Adipocyte (in vitro differentiated cells): Measurements from ENCODE around the gene UTP25.
"Not testable (repeated sequence)": the region's sequence is repeated elsewhere in the genome, so short reads cannot be mapped to it uniquely, and the experiment has no call there.

Experiments used
- DNase-seq: peaks from one replicate; pipeline ENCODE4 v3.0.0-alpha.2; 2015; ENCODE audit warnings: low read depth
- H3K27me3 ChIP-seq: replicated peaks from 2 replicates; pipeline ENCODE4 v1.7.0; 2013; ENCODE audit warnings: mild to moderate bottlenecking, low read length, moderate library complexity; ENCODE audit not compliant: control insufficient read depth, insufficient read depth
- H3K36me3 ChIP-seq: 2 replicates; pipeline ENCODE4 v1.7.0; 2013; ENCODE audit warnings: low read length, mild to moderate bottlenecking, moderate library complexity; ENCODE audit not compliant: control insufficient read depth, insufficient read depth, severe bottlenecking
- H3K4me1 ChIP-seq: 2 replicates; pipeline ENCODE4 v1.7.0; 2013; ENCODE audit warnings: mild to moderate bottlenecking, low read length, moderate library complexity; ENCODE audit not compliant: control insufficient read depth, insufficient read depth
- H3K4me3 ChIP-seq: 2 replicates; pipeline ENCODE4 v1.7.0; 2013; ENCODE audit warnings: mild to moderate bottlenecking, low read length, moderate library complexity
- H3K9ac ChIP-seq: 2 replicates; pipeline ENCODE4 v1.7.0; 2013; ENCODE audit warnings: mild to moderate bottlenecking, low read length, moderate library complexity
- H3K9me3 ChIP-seq: 2 replicates; pipeline ENCODE4 v1.7.0; 2013; ENCODE audit warnings: mild to moderate bottlenecking, low read length, moderate library complexity; ENCODE audit not compliant: control insufficient read depth

Gene UTP25

DNA sequence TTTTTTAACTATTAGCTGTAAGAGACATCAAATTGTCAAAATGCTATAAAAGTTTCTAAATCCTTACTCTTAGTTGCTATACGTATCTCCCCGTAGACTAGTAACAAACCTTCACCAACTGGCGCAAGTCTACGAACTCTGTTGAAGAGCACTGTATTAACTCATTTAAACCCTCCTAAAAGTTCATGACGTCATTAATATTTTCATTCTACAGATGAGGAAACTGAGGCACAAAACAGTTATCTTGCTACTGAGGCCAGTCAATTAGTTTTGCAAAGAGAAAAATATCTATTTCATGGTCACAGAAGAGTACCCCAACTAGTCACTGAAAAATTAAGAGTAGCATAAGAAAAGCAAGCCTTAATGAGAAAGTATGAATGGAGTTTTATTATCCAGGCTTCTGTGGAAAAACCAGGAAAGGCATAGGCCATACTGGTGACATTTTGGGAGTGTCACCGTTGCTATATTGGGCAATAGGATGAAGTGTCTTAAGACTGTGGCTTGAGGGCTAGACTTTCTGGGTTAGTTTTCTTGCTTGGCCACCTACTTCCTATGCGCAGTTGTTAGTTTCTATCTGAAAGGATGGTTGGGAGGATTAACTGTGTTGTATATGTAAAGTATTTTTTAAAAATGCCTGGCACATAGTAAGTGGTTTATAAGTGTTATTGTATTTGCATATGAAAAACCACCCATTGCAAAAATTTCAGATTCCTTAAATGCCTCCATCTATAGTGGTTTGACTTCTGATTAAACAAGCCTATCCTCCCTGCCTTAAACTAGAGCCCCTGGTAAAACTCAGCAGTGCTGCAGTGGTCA lies 57.8 kb downstream of the UTP25 start:
- Histone ChIP-seq H3K27me3 (peaks cover 8% of the 10 kb centered on the region), H3K4me1 (peaks cover 34% of the 10 kb centered on the region), H3K4me3 (no peak overlapping the region), H3K9ac (no peak overlapping the region), H3K36me3 (no peaks in the 10 kb centered on the region), H3K9me3 (no peaks in the 10 kb centered on the region)
- no peak for DNase-seq

- no peaks in the 10 kb centered on the region for H3K9me3 ChIP-seq
- H3K4me3 ChIP-seq: no peak overlapping the region
- DNase-seq: no peak
- H3K4me1 ChIP-seq: peaks cover 40% of the 10 kb centered on the region
- H3K9ac ChIP-seq: no peak overlapping the region
- peaks cover 8% of the 10 kb centered on the region for H3K27me3 ChIP-seq
- no peaks in the 10 kb centered on the region for H3K36me3 ChIP-seq
These were observed 58.4 kb downstream of the UTP25 start for GRCh38 chr1:209886219-209886536.

GRCh38 chr1:209888291-209889076 lies 60.7 kb downstream of the UTP25 start:
- H3K9ac ChIP-seq, H3K27me3 ChIP-seq, H3K36me3 ChIP-seq, H3K9me3 ChIP-seq, H3K4me3 ChIP-seq, DNase-seq: not testable (repeated sequence)
- H3K4me1 ChIP-seq: peaks cover 34% of the 10 kb centered on the region

DNA sequence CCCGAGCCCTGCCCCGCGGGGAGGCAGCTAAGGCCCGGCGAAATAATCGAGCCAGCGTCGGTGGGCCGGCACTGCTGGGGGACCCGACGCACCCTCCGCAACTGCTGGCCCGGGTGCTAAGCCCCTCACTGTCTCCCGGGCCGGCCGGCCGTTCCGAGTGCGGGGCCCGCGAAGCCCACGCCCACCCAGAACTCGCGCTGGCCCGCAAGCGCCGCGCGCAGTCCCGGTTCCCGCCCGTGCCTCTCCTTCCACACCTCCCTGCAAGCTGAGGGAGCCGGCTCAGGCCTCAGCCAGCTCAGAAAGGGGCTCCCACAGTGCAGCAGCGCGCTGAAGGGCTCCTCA lies 61.3 kb downstream of the UTP25 start:
- H3K36me3 ChIP-seq: no peaks in the 10 kb centered on the region
- peaks cover 3% of the 10 kb centered on the region for H3K9me3 ChIP-seq
- no peak overlapping the region for H3K9ac ChIP-seq
- no peak overlapping the region for H3K4me3 ChIP-seq
- H3K27me3 ChIP-seq: peaks cover 8% of the 10 kb centered on the region
- peaks cover 28% of the 10 kb centered on the region for H3K4me1 ChIP-seq
- DNase-seq: no peak

- no peaks in the 10 kb centered on the region for H3K36me3 ChIP-seq
- peaks cover 8% of the 10 kb centered on the region for H3K27me3 ChIP-seq
- DNase-seq: no peak
- peaks cover 3% of the 10 kb centered on the region for H3K9me3 ChIP-seq
- H3K4me3 ChIP-seq: no peak overlapping the region
- H3K9ac ChIP-seq: no peak overlapping the region
- H3K4me1 ChIP-seq: peaks cover 11% of the 10 kb centered on the region
These were observed 63.0 kb downstream of the UTP25 start for GRCh38 chr1:209890641-209891330.

GRCh38 chr1:209893751-209894150 lies 66.0 kb downstream of the UTP25 start:
- Histone ChIP-seq H3K4me3 (no peak overlapping the region), H3K27me3 (no peaks in the 10 kb centered on the region), H3K36me3 (no peaks in the 10 kb centered on the region), H3K9me3 (peaks cover 3% of the 10 kb centered on the region), H3K4me1 (peaks cover 12% of the 10 kb centered on the region), H3K9ac (no peak overlapping the region)
- no peak for DNase-seq

- H3K9ac ChIP-seq: no peak overlapping the region
- DNase-seq: peak; percentile 46
- H3K4me3 ChIP-seq: no peak overlapping the region
- H3K27me3 ChIP-seq: no peaks in the 10 kb centered on the region
- no peaks in the 10 kb centered on the region for H3K36me3 ChIP-seq
- H3K4me1 ChIP-seq: peaks cover 10% of the 10 kb centered on the region
- H3K9me3 ChIP-seq: peaks cover 3% of the 10 kb centered on the region
These were observed 67.9 kb downstream of the UTP25 start for GRCh38 chr1:209895709-209896108.

- Histone ChIP-seq H3K4me1 (peaks cover 4% of the 10 kb centered on the region), H3K9me3 (peaks cover 3% of the 10 kb centered on the region), H3K36me3 (no peaks in the 10 kb centered on the region), H3K4me3 (no peak overlapping the region), H3K9ac (no peak overlapping the region), H3K27me3 (no peaks in the 10 kb centered on the region)
- no peak for DNase-seq
These were observed 68.6 kb downstream of the UTP25 start for GRCh38 chr1:209896346-209896745.

GRCh38 chr1:209898271-209898670 lies 70.5 kb downstream of the UTP25 start:
- H3K36me3 ChIP-seq, H3K27me3 ChIP-seq, H3K4me1 ChIP-seq, H3K9me3 ChIP-seq, H3K9ac ChIP-seq, DNase-seq, H3K4me3 ChIP-seq: not testable (repeated sequence)

DNA sequence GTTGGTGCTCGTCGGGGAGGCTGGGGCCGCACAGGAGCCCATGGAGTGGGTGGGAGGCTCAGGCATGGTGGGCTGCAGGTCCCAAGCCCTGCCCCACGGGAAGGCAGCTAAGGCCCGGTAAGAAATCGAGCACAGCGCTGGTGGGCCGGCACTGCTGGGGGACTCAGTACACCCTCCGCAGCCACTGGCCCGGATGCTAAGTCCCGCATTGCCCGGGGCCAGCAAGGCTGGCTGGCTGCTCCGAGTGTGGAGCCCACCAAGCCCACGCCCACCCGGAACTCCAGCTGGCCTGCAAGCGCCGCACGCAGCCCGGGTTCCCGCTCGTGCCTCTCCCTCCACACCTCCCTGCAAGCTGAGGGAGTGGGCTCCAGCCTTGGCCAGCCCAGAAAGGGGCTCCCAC lies 71.1 kb downstream of the UTP25 start:
- not testable (repeated sequence) for H3K36me3 ChIP-seq, H3K27me3 ChIP-seq, H3K9ac ChIP-seq, DNase-seq, H3K4me3 ChIP-seq, H3K9me3 ChIP-seq, H3K4me1 ChIP-seq

DNA sequence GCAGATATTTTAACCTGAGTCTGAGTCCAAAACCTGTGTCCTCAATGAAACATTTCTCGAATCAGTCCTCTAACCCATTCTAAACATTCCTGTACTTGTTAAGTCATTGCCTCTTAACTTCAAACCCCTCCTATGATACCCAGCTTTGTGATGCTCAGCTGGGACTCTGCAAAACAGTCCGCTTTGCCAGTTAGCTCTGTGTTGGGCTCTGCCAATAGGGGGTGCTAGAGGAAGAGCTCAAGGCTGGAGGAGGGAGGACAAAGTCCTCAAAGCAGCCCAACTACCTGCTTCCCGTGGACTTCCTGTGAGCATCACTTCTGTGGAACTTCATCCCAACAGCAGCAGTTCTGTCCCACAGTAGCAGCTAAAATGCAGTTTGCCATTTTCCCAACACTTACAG lies 72.2 kb downstream of the UTP25 start:
- Histone ChIP-seq H3K36me3 (no peaks in the 10 kb centered on the region), H3K27me3 (no peaks in the 10 kb centered on the region), H3K9me3 (no peaks in the 10 kb centered on the region), H3K4me3 (no peak overlapping the region), H3K9ac (no peak overlapping the region), H3K4me1 (peaks cover 4% of the 10 kb centered on the region)
- DNase-seq: no peak
